Endothelial cell of umbilical vein (primary cell): Measurements from ENCODE around the gene CARS1. TPM values are rescaled to one million over a fixed set of nuclear protein-coding genes. Genes with fewer than 3 reads are reported as not detected.

ENCODE experiments used
- BruUV-seq: library from RNA; stranded (reverse); fragments of 400-500 nt; replicated peaks from 2 replicates; lab custom pipeline; 2021; lab: Mats Ljungman, UMichigan
- CTCF ChIA-PET: fragments of 300-600, 350-600 bp; sonication (Branson Sonifier 250); formaldehyde crosslinking; loops from one replicate; lab custom pipeline; 2021; ENCODE audit warnings: antibody characterized with exemption, inconsistent platforms; lab: Charles Lee
- POLR2A ChIA-PET: fragments of 300-600, 350-600 bp; sonication (Branson Sonifier 250); formaldehyde crosslinking; loops from one replicate; lab custom pipeline; 2021; ENCODE audit warnings: antibody characterized with exemption, inconsistent platforms; lab: Charles Lee
- DNase-seq: peaks from one replicate; pipeline ENCODE4 v3.0.0-alpha.2; 2011; ENCODE audit warnings: low read depth, low spot score
- FAIRE-seq: peaks from 2 replicates; lab custom pipeline; 2011; peaks lifted over from hg19 to GRCh38; lab: Jason Lieb, UNC
- H2AFZ ChIP-seq: 2 replicates; pipeline ENCODE4 v1.6.0; 2012; ENCODE audit warnings: low read depth, low read length, control low read depth, inconsistent platforms
- H3K27ac ChIP-seq: 2 replicates; pipeline ENCODE4 v1.5.1; 2011; ENCODE audit warnings: low read depth, mild to moderate bottlenecking, control low read depth, low read length, moderate library complexity; ENCODE audit not compliant: insufficient read depth
- H3K27me3 ChIP-seq, 2 experiments: 2 replicates each; pipeline versions ENCODE4 v1.6.0 to v1.6.1; 2011; ENCODE audit warnings: low read length in 2 of 2, mixed read lengths in 1 of 2; ENCODE audit not compliant: control insufficient read depth in 2 of 2, insufficient read depth in 2 of 2
- H3K36me3 ChIP-seq, 2 experiments: 2 replicates in 1 of 2; 3 replicates in 1 of 2; pipeline ENCODE4 v1.5.1; 2011; ENCODE audit warnings: low read length in 2 of 2, mild to moderate bottlenecking in 1 of 2, moderate library complexity in 1 of 2; ENCODE audit not compliant: control insufficient read depth in 2 of 2, insufficient read depth in 2 of 2; ENCODE audit errors: extremely low read depth in 1 of 2
- H3K4me1 ChIP-seq: 3 replicates; pipeline ENCODE4 v1.5.1; 2011; ENCODE audit warnings: mild to moderate bottlenecking, low read length; ENCODE audit not compliant: control insufficient read depth, insufficient read depth; ENCODE audit errors: extremely low read depth
- H3K4me2 ChIP-seq: 2 replicates; pipeline ENCODE4 v1.6.1; 2011; ENCODE audit warnings: low read length, control low read depth, mixed read lengths; ENCODE audit not compliant: insufficient read depth
- H3K4me3 ChIP-seq, 3 experiments: fragments of 200-600 bp in 1 of 3; sonication (generic), shearing (Covaris generic) in 1 of 3; replicated peaks in 1 of 3; 2 replicates each; pipeline ENCODE4 v1.5.1; 2011 to 2016; ENCODE audit warnings: control low read depth in 3 of 3, low read length in 3 of 3, mild to moderate bottlenecking in 2 of 3, inconsistent platforms in 1 of 3, low read depth in 1 of 3, moderate library complexity in 1 of 3; ENCODE audit not compliant: insufficient read depth in 1 of 3
- H3K79me2 ChIP-seq: 2 replicates; pipeline ENCODE4 v1.6.0; 2012; ENCODE audit warnings: low read length, inconsistent platforms; ENCODE audit not compliant: control insufficient read depth, insufficient read depth
- H3K9ac ChIP-seq: replicated peaks from 2 replicates; pipeline ENCODE3; 2011; ENCODE audit warnings: low read length, control low read depth; ENCODE audit not compliant: insufficient read depth; ENCODE audit errors: extremely low read depth
- H3K9me1 ChIP-seq: replicated peaks from 3 replicates; pipeline ENCODE4 v1.6.0; 2011; ENCODE audit warnings: mild to moderate bottlenecking, low read length; ENCODE audit not compliant: control insufficient read depth, insufficient read depth; ENCODE audit errors: extremely low read depth
- H3K9me3 ChIP-seq: replicated peaks from 2 replicates; pipeline ENCODE4 v1.5.1; 2012; ENCODE audit warnings: low read length, inconsistent platforms; ENCODE audit not compliant: control insufficient read depth, insufficient read depth
- H4K20me1 ChIP-seq: replicated peaks from 2 replicates; pipeline ENCODE3; 2011; ENCODE audit warnings: mild to moderate bottlenecking, low read length; ENCODE audit not compliant: control insufficient read depth, insufficient read depth; ENCODE audit errors: extremely low read depth
- EZH2 ChIP-seq: IDR thresholded peaks from 2 replicates; pipeline ENCODE4 v1.6.1; 2012; ENCODE audit warnings: borderline replicate concordance, low read depth, mild to moderate bottlenecking, moderate library complexity, low read length, inconsistent platforms; ENCODE audit not compliant: severe bottlenecking
- MAX ChIP-seq: IDR thresholded peaks from 2 replicates; pipeline ENCODE4 v1.6.1; 2011; ENCODE audit not compliant: insufficient read depth, insufficient read length
- dilution Hi-C: fragments of 300-500 bp; cut with MboI; formaldehyde crosslinking; loops from one replicate; pipeline ENCODE4 v1.15.0; 2019; ENCODE audit warnings: low sequenced_read_pairs; ENCODE audit not compliant: extremely low pct_ligation_motif_present
- intact Hi-C: fragments of 100-400 bp; cut with micrococcal nuclease; formaldehyde crosslinking; loops from one replicate; pipeline ENCODE4 v1.10.0; 2022
- polyA plus RNA-seq, 4 experiments: library from polyadenylated mRNA; depleted of rRNA in 3 of 4; stranded (reverse) in 3 of 4; unstranded in 1 of 4; fragments of >200 nt; gene quantifications; 2 replicates each; pipeline versions ENCODE4 v1.2.1 to v1.2.3, GENCODE V29; 2011 to 2012; ENCODE audit warnings: missing spikeins in 1 of 4
- total RNA-seq: library from RNA; stranded (reverse); gene quantifications from 2 replicates; pipeline ENCODE4 v1.2.3, GENCODE V29; 2021

The CARS1 gene
- total and polyA plus RNA-seq, 2 donors (not counting 3 experiments of a cell fraction or from before 2014, with no cell fraction given), result 43.5 to 66.2 TPM

DNA sequence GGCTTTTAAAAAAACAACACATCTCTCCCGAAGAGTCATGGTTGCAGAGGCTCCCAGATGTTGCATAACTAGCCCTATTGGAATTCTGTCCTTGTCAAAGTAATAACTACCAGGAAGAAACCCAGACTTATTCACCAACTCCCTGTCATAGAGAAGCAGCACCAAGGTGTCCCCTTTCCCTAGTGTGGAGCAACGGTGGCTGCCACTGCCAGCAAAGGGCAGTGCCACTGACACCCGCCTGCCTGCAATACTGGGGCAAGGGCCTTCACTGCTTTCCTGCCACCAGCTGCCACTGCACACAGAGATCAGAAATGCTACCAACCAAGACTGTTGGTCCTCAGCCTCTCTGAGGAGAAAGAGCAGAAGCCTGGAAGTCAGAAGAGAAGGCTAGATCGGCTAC lies 92.4 kb downstream of the CARS1 start:
- no peak overlapping the region for H3K4me2 ChIP-seq
- no peaks in the 10 kb centered on the region for H3K9me1 ChIP-seq
- CTCF ChIA-PET, result interaction anchor here (0.9 to 1.3 kb wide), 2 partner anchors 11 to 15 kb away, joined by 4 read pairs; no protein-coding TSS in a partner anchor
- POLR2A ChIA-PET, result no interaction called here
- no peaks in the 10 kb centered on the region for H3K4me1 ChIP-seq
- H3K4me3 ChIP-seq, result no peak overlapping the region
- no peaks in the 10 kb centered on the region for H3K27me3 ChIP-seq
- dilution Hi-C loops, result no loop called here
- FAIRE-seq (no peak), DNase-seq (no peak)
- TF ChIP-seq EZH2, result no peak
- H3K36me3 ChIP-seq, result peaks cover 27 to 54% of the 10 kb centered on the region in 2 experiments
- BruUV-seq, result no TSS peak
- intact Hi-C loops, result no loop called here
- no peak overlapping the region for H3K27ac ChIP-seq
- no peak overlapping the region for H3K9ac ChIP-seq
- H3K9me3 ChIP-seq, result no peaks in the 10 kb centered on the region
- peaks cover 49% of the 10 kb centered on the region for H3K79me2 ChIP-seq
- H4K20me1 ChIP-seq, result peaks cover 2% of the 10 kb centered on the region
- no peak overlapping the region for H2AFZ ChIP-seq

DNA sequence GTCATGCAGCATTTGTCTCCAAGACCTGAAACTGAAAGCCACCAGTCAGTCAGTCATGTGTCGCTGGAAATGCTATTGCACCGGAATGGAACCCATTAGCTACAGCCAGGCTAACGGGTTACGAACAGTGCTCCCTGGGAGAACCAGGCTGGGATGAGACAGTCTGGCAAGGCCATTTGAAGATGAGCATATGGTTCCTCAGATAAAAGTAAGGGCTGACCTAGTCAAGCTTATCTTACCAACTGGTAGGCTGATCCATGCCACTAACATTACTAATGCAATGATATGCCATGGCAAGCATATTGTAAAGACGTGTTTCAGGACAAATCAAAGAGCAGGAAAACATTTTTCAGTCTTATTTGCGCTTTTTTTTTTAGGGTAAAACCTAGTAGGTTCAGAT lies 93.5 kb downstream of the CARS1 start:
- Histone ChIP-seq H3K36me3 (peaks cover 33 to 47% of the 10 kb centered on the region in 2 experiments), H3K79me2 (peaks cover 56% of the 10 kb centered on the region), H3K4me3 (no peak overlapping the region), H3K4me1 (no peaks in the 10 kb centered on the region), H3K9ac (no peak overlapping the region), H3K9me1 (no peaks in the 10 kb centered on the region), H2AFZ (no peak overlapping the region), H3K27me3 (no peaks in the 10 kb centered on the region), H3K27ac (no peak overlapping the region), H4K20me1 (peaks cover 2% of the 10 kb centered on the region), H3K4me2 (no peak overlapping the region), H3K9me3 (no peaks in the 10 kb centered on the region)
- FAIRE-seq (no peak), DNase-seq (no peak)
- intact Hi-C loops (no loop called here), dilution Hi-C loops (no loop called here)
- ChIA-PET POLR2A (no interaction called here), CTCF (no interaction called here)
- TF ChIP-seq MAX, result no peak
- no TSS peak for BruUV-seq
